ENCODE results near the gene PARD3.

DNA sequence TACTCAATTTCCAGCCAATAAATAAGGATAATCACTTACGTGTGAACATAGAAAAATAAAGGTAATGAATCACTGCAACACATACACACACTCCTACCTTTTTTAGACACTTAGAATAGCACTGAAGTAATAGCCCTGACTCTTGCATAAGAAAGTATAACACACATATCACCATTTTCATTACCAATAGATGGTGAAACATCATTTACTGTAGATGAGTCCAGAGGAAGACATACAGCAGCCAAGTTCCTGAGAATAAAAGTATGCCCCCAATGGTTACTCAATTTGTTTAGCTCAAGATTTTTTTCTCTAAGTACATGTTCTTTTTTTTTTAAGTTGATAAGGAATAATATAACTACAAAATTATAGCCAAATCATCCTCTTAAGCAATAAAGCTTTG, 316.3 kb downstream of the PARD3 start:
- TF ChIP-seq, protein P1, sequence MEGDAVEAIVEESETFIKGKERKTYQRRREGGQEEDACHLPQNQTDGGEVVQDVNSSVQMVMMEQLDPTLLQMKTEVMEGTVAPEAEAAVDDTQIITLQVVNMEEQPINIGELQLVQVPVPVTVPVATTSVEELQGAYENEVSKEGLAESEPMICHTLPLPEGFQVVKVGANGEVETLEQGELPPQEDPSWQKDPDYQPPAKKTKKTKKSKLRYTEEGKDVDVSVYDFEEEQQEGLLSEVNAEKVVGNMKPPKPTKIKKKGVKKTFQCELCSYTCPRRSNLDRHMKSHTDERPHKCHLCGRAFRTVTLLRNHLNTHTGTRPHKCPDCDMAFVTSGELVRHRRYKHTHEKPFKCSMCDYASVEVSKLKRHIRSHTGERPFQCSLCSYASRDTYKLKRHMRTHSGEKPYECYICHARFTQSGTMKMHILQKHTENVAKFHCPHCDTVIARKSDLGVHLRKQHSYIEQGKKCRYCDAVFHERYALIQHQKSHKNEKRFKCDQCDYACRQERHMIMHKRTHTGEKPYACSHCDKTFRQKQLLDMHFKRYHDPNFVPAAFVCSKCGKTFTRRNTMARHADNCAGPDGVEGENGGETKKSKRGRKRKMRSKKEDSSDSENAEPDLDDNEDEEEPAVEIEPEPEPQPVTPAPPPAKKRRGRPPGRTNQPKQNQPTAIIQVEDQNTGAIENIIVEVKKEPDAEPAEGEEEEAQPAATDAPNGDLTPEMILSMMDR (IDR thresholded peaks at IDR 0.05): no peak
- no peak for TF ChIP-seq EP300 (IDR thresholded peaks at IDR 0.05)
